Kidney (tissue), 14 donors: ENCODE measurements around the gene ZNF609. TPM values are rescaled to one million over a fixed set of nuclear protein-coding genes. Genes with fewer than 3 reads are reported as not detected.
A peak's percentile ranks its signal among the peaks of the same experiment; 100 is the strongest.

ENCODE experiments used
- DNase-seq, 5 donors: peaks; one replicate each; pipeline ENCODE4 v3.0.0-alpha.2; 2013 to 2020
- FAIRE-seq: peaks from 2 replicates; lab custom pipeline; 2012; peaks lifted over from hg19 to GRCh38; lab: Jason Lieb, UNC
- H3K27ac ChIP-seq, 2 donors: one replicate each; pipeline ENCODE4 v1.7.0; 2013; ENCODE audit warnings: low read depth in 2 of 2, low read length in 2 of 2, inconsistent platforms in 1 of 2
- H3K27me3 ChIP-seq: one replicate; pipeline ENCODE4 v1.7.1; 2013; ENCODE audit warnings: low read length, inconsistent platforms; ENCODE audit not compliant: control insufficient read depth, insufficient read depth
- H3K36me3 ChIP-seq, 3 donors: one replicate each; pipeline versions ENCODE4 v1.7.0 to v1.7.1; 2013; ENCODE audit warnings: low read length in 3 of 3, control low read depth in 1 of 3, inconsistent platforms in 1 of 3; ENCODE audit not compliant: insufficient read depth in 3 of 3, control insufficient read depth in 2 of 3
- H3K4me1 ChIP-seq, 3 donors: one replicate each; pipeline versions ENCODE4 v1.7.0 to v1.7.1; 2013; ENCODE audit warnings: low read length in 3 of 3, inconsistent platforms in 1 of 3, low read depth in 1 of 3; ENCODE audit not compliant: control insufficient read depth in 2 of 3, insufficient read depth in 2 of 3
- H3K4me3 ChIP-seq, 3 donors: one replicate each; pipeline versions ENCODE4 v1.7.0 to v1.8.1; 2013; ENCODE audit warnings: low read length in 3 of 3, control low read depth in 1 of 3, inconsistent platforms in 1 of 3
- H3K9ac ChIP-seq, 3 donors: one replicate each; pipeline versions ENCODE4 v1.7.0 to v1.7.1; 2013; ENCODE audit warnings: low read length in 3 of 3, control low read depth in 1 of 3, inconsistent platforms in 1 of 3
- H3K9me3 ChIP-seq, 3 donors: one replicate each; pipeline versions ENCODE4 v1.7.0 to v1.7.1; 2013; ENCODE audit warnings: low read length in 3 of 3, control low read depth in 1 of 3, inconsistent platforms in 1 of 3; ENCODE audit not compliant: control insufficient read depth in 2 of 3, insufficient read depth in 1 of 3
- CTCF ChIP-seq: IDR thresholded peaks from 3 replicates; pipeline ENCODE4 v1.5.1; 2012; ENCODE audit warnings: mild to moderate bottlenecking, moderate library complexity, borderline replicate concordance; ENCODE audit not compliant: insufficient read depth; ENCODE audit errors: extremely low read depth
- intact Hi-C: fragments of 100-400 bp; cut with DNase I; formaldehyde crosslinking; loops from one replicate; pipeline ENCODE4 v1.11.1; 2022
- polyA plus RNA-seq: library from polyadenylated mRNA; stranded (reverse); fragments of 350-450 nt; fragmentation: Illumina TruSeq; extraction: RNeasy Lipid Tissue Mini Kit (QIAGEN cat#74804); gene quantifications from one replicate; pipeline ENCODE4 v1.2.3, GENCODE V29; 2014; ENCODE audit warnings: low read depth, low replicate concordance; ENCODE audit not compliant: insufficient read depth
- total RNA-seq: library from RNA; stranded (reverse); fragmentation: NEBNext Ultra II Directional; extraction: Animal tissue kit (Norgen Biotek cat#: 25700); gene quantifications from one replicate; pipeline ENCODE4 v1.2.1, GENCODE V29; 2021
- donor health status: control.
- donor health status: control.
- donor health status: control.
- donor health status: control.
- donor health status: control.
- donor health status: DM: yes; HTN: yes; CAD: no.
- donor health status: Normal renal cell carcinoma (clear cell type).

Gene ZNF609
- total and polyA plus RNA-seq, 2 donors from 2014 or later: 3.1 to 37.2 TPM

GRCh38 chr15:64688770-64689169, 228.4 kb downstream of the ZNF609 start:
- no peaks in the 10 kb centered on the region for H3K27me3 ChIP-seq
- intact Hi-C loops: no loop called here
- H3K4me3 ChIP-seq: no peak overlapping the region
- no peak for DNase-seq
- H3K36me3 ChIP-seq: peaks cover 2 to 32% (median 11%) of the 10 kb centered on the region in 3 donors
- H3K4me1 ChIP-seq: peaks cover 2 to 38% (median 24%) of the 10 kb centered on the region in 3 donors
- no peak for FAIRE-seq
- no peak overlapping the region for H3K27ac ChIP-seq
- no peak for TF ChIP-seq CTCF
- no peak overlapping the region for H3K9ac ChIP-seq
- H3K9me3 ChIP-seq: no peaks in the 10 kb centered on the region

- TF ChIP-seq CTCF: no peak
- H3K4me1 ChIP-seq: peaks cover 2 to 38% (median 24%) of the 10 kb centered on the region in 3 donors
- FAIRE-seq: no peak
- H3K27ac ChIP-seq: peak overlapping the region in 1 of 2 donors; percentile 13
- no peaks in the 10 kb centered on the region for H3K27me3 ChIP-seq
- no peak for DNase-seq
- no peak overlapping the region for H3K4me3 ChIP-seq
- no peaks in the 10 kb centered on the region for H3K9me3 ChIP-seq
- peak overlapping the region in 1 of 3 donors; percentile 31 for H3K9ac ChIP-seq
- peaks cover 2 to 29% (median 11%) of the 10 kb centered on the region in 3 donors for H3K36me3 ChIP-seq
- intact Hi-C loops: no loop called here
Observed at GRCh38 chr15:64690008-64690407, 229.6 kb downstream of the ZNF609 start.

- H3K9ac ChIP-seq: peak overlapping the region in 1 of 3 donors; percentile 48
- H3K4me3 ChIP-seq: no peak overlapping the region
- peaks cover 0 to 38% (median 24%) of the 10 kb centered on the region in 3 donors for H3K4me1 ChIP-seq
- H3K36me3 ChIP-seq: peaks cover 2 to 35% (median 11%) of the 10 kb centered on the region in 3 donors
- no peak for DNase-seq
- H3K27ac ChIP-seq: peak overlapping the region in 1 of 2 donors; percentile 13
- no peaks in the 10 kb centered on the region for H3K9me3 ChIP-seq
- no peak for FAIRE-seq
- intact Hi-C loops: no loop called here
- no peaks in the 10 kb centered on the region for H3K27me3 ChIP-seq
- TF ChIP-seq CTCF: no peak
Observed at GRCh38 chr15:64690578-64691296, 230.4 kb downstream of the ZNF609 start.
